ENCODE measurements around the gene PSAT1.
A peak's percentile ranks its signal among the peaks of the same experiment; 100 is the strongest.
"Not testable (repeated sequence)": the region's sequence is repeated elsewhere in the genome, so short reads cannot be mapped to it uniquely, and the experiment has no call there.

Gene PSAT1

GRCh38 chr9:78296893-78297671 lies at the start of gene PSAT1:
TSS of gene PSAT1 (plus strand) at chr9:78297125. CDS start at chr9:78297211, 86 bp downstream.
- DNase-seq, result peak; percentile 86 to 88

DNA sequence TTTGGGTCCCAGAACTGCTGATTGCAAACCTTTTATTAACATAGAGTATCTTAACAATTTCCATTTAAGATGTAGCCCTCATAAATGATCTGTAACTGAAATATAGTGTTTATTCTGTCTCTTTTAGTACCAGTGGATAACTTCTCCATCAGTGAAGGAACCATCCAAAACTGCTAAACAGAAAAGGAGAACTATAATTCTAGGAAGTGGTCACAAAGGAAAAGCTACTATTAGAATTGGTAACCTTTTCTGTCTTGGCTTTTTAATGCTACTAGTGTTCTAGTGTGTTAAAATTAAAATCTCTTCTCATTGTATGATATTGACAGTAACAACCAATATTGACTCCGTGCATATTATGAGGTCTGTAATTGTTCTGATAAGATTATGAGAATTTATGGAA lies 48.3 kb upstream of the PSAT1 start:
- DNase-seq, result no peak

DNA sequence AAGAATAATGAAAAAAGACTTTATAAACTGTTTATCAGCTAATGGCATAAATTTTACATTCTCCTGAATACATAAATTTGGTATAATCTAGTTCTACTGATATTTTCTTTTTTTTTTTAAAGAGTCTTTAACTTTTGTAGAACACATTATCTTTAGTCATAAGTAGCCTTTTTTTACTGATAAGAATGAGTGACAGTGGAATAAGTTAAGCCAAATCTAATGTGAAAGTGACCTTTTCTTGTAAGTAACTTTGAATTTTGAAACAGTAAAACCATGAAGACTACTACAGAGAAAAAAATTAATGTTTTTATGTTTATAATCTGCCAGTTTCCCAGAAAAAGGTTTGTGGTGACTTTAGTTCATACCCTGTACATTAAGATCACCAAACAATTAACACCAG lies 47.4 kb upstream of the PSAT1 start:
- no peak for DNase-seq

- no peak for DNase-seq
Measured at GRCh38 chr9:78252616-78253015, 44.3 kb upstream of the PSAT1 start.

- DNase-seq, result no peak
Measured at GRCh38 chr9:78253285-78253684, 43.6 kb upstream of the PSAT1 start.

GRCh38 chr9:78261403-78262001 lies 35.4 kb upstream of the PSAT1 start:
- DNase-seq, result no peak

- no peak for DNase-seq
Measured at GRCh38 chr9:78262655-78263054, 34.3 kb upstream of the PSAT1 start.

- no peak for DNase-seq
Measured at GRCh38 chr9:78267889-78268288, 29.0 kb upstream of the PSAT1 start.

GRCh38 chr9:78269784-78270183 lies 27.1 kb upstream of the PSAT1 start:
- DNase-seq, result no peak

GRCh38 chr9:78272307-78272706 lies 24.6 kb upstream of the PSAT1 start:
- DNase-seq, result no peak

GRCh38 chr9:78273761-78274160 lies 23.2 kb upstream of the PSAT1 start:
- DNase-seq, result no peak

DNA sequence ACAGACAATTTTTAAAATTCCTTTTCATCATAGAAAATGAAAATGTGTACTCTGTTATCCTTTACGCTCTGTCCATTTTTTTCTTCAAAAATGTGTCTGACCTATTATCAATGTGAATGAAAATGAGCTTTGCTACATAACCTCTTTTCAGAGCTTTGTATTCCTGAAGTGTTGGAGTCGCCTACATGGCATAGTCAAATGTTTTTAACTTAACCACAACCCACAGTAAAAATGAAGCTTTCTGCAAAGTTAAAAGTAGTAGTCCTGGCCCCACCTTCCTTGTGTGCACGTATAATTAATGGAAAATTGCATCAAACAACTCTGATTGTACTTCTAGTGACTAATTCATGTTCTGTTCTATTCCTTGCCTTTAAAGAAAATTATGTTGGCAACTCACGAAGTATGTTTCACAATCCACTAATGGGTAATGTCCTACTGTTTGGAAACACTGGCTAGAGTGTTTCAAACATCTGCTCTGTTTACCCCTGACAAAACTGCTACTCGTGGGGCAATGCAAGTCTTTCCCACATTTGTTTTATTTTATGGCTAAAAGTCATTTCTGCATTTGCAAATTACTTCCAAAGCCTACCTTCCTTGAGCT lies 18.6 kb upstream of the PSAT1 start:
- DNase-seq, result no peak

DNA sequence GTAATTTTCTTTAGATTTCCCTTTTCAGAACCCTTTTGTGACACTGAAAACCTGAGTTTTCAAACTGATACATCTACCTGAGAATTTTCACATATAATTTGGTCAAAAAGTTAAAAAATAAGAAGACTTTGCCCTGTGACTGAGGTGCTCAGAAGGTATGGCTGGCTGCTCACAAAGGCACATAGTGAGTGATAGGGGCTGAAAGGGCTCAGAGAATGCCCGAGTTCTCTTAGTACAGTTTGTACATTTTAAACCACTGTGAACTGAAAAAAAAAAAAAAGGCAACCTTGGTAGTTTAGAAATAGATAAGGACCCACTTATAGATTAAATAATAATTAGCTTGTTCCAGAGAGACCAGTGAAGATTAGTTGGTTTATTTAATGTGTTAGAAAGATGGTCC lies 18.1 kb upstream of the PSAT1 start:
- no peak for DNase-seq

- DNase-seq, result no peak
Measured at GRCh38 chr9:78280982-78281668, 15.8 kb upstream of the PSAT1 start.

DNA sequence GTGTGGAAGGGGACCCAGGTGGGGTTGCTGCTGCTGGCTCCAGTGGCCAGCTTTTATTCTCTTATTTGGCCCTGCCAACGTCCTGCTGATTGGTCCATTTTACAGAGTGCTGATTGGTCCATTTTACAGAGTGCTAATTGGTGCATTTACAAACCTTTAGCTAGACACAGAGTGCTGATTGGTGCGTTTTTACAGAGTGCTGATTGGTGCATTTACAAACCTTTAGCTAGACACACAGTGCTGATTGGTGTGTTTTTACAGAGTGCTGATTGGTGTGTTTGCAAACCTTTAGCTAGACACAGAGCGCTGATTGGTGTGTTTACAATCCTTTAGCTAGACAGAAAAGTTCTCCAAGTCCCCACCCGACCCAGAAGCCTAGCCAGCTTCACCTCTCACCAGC lies 12.7 kb upstream of the PSAT1 start:
- not testable (repeated sequence) for DNase-seq

DNA sequence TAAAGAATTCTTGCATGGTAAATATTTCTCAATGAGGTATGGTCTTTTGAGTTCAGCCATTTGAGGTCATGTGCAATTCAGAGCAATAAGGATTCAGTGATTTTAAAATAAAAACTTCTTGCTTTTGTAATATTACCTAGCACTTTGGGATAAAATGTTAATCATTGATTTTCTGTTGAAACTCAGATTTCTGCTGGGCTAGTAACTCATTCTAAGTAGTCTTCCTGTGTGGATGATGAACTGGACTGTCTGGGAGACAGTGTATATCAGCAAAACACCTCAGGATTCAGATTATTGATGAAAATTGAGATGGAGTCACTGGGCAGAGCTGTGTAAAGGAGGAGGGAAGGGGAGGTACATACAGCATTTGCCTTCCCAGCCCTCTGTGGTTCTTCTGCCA lies 10.8 kb upstream of the PSAT1 start:
- DNase-seq, result no peak

GRCh38 chr9:78286946-78287388 lies 10.0 kb upstream of the PSAT1 start:
- DNase-seq, result no peak

DNA sequence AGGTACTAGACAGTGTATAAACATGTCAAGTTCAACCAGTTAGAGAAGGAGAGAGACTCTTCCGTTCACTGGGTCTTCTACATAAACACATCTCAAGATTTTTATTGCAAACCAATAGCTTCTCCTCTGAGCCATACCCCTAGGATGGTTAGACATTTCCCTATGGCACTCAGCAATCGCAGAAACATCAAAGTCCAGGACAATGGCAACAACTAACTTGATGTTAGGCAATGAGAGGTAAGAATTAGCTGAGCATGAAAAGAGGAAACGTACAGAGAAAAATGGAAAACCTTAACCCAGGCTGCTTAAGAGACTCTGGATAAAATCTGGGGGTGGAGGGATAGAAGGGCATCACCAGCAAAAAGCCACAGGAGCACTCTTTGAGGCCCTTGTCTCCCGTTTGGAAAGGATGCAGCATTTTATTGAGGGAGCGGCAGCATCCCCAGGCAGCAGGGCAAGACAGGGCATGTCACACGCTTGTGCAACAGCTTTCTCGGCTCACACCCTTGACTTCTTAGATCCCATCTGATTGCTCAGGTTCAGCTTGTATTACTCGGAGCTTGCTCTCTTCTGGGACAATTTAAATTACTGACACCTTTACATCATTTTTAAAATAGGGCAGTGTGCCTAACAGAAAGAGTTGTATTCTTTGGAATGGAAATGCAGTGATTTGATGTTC lies 8.6 kb upstream of the PSAT1 start:
- no peak for DNase-seq

DNA sequence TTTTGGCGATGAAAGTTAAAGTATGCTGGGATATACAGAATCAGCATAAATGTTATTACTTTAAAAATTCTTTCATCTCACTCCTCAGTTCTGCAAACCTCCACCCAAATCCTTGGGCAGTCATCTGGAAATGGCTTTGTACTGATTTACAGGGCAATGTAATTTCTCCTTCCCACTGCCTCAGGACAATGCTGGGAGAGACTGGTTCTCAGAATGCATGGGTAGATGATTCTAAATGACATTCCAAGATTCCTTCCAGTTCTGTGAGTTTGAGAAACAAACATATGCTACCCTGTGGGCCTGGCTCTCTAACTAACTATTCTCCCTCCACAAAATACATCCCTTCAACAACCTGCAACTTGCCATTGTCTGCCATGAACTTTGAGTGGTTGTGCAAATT lies 7.5 kb upstream of the PSAT1 start:
- DNase-seq, result no peak

DNA sequence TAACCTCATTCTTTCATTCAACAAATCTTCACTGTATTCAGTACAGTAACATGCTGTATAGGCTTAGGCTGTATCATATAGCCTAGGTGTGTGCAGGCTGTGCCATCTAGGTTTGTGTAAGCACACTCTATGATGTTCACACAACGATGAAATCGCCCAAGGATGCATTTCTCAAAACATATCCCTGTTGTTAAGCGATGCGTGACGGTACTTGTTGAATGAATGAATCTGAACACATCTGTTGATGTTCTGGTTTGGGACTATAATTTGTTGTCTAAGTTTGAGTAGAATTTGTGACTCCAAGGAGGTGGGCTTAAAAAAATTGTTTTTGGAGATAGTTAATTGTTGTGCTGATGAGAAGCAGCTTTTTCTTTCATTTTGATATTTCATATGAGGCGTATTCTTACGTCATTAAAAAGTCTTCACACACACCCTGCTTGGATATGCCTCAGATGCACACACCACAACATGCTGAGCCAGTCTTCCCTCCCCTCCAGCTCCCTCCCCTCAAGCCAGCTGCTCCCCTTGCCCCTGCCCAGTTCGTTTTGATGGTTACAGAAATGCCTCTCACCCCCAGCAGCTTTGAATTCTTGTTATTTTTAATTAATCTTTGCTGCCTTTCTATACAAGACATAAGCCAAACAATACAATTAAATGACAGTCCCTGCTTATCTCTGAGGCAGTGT lies 5.5 kb upstream of the PSAT1 start:
- no peak for DNase-seq

DNA sequence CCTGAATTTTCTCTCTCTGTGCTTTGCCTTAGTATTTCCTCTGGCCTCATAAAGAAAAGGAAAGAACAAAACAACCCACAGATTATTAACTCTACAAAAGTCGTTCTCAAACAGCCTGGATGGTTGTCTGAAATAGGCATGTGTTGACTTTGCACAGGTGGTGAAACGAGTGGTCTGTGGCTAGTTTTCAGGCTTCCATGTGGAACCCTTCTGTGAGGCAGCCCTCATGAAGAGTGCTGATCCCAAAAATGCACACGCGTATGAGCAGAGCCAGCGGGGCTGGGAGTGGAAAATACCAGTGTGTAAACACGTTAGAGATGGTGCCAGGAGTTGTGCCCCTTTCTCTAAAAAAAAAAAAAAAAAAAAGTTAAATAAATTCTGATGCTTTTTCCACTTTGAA lies 4.9 kb upstream of the PSAT1 start:
- no peak for DNase-seq

GRCh38 chr9:78292716-78293497 lies 4.0 kb upstream of the PSAT1 start:
- DNase-seq, result no peak
